Body of pancreas (tissue), 4 donors: ENCODE results near the gene SYNE2. TPM values are rescaled to one million over a fixed set of nuclear protein-coding genes. Genes with fewer than 3 reads are reported as not detected.

ENCODE experiments used
- ATAC-seq: fragments of 150-250 bp; one replicate; pipeline ENCODE4 v1.9.1; 2016
- DNase-seq, 4 donors: peaks; one replicate each; pipeline ENCODE4 v3.0.0-alpha.2; 2019
- H3K27ac ChIP-seq, 4 donors: fragments of 200-600 bp; sonication (generic); 1 replicate in 3 of 4; 2 replicates in 1 of 4; pipeline versions ENCODE4 v1.5.1 to v1.6.1; 2016 to 2019; ENCODE audit warnings: mild to moderate bottlenecking in 1 of 4, mixed read lengths in 1 of 4, moderate library complexity in 1 of 4
- H3K27me3 ChIP-seq, 2 donors: fragments of 200-600 bp; sonication (generic); one replicate each; pipeline ENCODE4 v1.6.0; 2016; ENCODE audit warnings: mild to moderate bottlenecking in 1 of 2
- H3K36me3 ChIP-seq, 2 donors: fragments of 200-600 bp; sonication (generic); replicated peaks in 1 of 2; 2 replicates each; pipeline ENCODE4 v1.5.1; 2016; ENCODE audit warnings: low read depth in 2 of 2; ENCODE audit not compliant: insufficient read depth in 1 of 2
- H3K4me1 ChIP-seq: fragments of 200-600 bp; sonication (generic); one replicate; pipeline ENCODE4 v1.6.0; 2016
- H3K4me3 ChIP-seq, 2 donors: fragments of 200-600 bp; sonication (generic); 1 replicate in 1 of 2; 2 replicates in 1 of 2; pipeline ENCODE4 v1.5.1; 2016 to 2019
- H3K9me3 ChIP-seq, 3 donors: fragments of 200-600 bp; sonication (generic); 1 replicate in 2 of 3; 2 replicates in 1 of 3; pipeline ENCODE4 v1.5.1; 2016
- CTCF ChIP-seq, 7 experiments: fragments of 450-650 bp in 4 of 7; fragments of 200-600 bp in 3 of 7; sonication (generic) in 3 of 7; IDR thresholded peaks; one replicate each; pipeline ENCODE4 v1.5.1; 2016 to 2019; ENCODE audit warnings: antibody characterized with exemption in 7 of 7
- POLR2A ChIP-seq, 3 donors: fragments of 450-650 bp; IDR thresholded peaks; one replicate each; pipeline ENCODE4 v1.6.1; 2016; ENCODE audit warnings: antibody characterized with exemption in 3 of 3, mild to moderate bottlenecking in 2 of 3
- WGBS, 2 donors: methylation state at CpG; one replicate each; pipeline ENCODE4 v1.1.5; 2017; 5-methylcytosine and 5-hydroxymethylcytosine counted together
- intact Hi-C: fragments of 100-400 bp; cut with DNase I; formaldehyde crosslinking; loops from one replicate; pipeline ENCODE4 v1.15.1; 2023
- microRNA counts, 2 donors: library from miRNA; unstranded; fragments of <30 nt; microRNA quantifications; one replicate each; lab custom pipeline; 2017
- microRNA-seq, 2 donors: library from miRNA; unstranded; fragments of <30 nt; microRNA quantifications; one replicate each; pipeline ENCODE4, GENCODE V29; 2016; ENCODE audit warnings: borderline number of aligned reads in 2 of 2, borderline replicate concordance in 2 of 2
- small RNA-seq: library from RNA; depleted of rRNA; stranded (forward); fragments of <200 nt; gene quantifications from one replicate; pipeline ENCODE3, GENCODE V24; 2016
- total RNA-seq, 2 donors: library from RNA; depleted of rRNA; stranded (reverse); fragments of >200 nt; gene quantifications; one replicate each; pipeline ENCODE4 v1.1.0, GENCODE V29; 2016

Gene SYNE2
- total RNA-seq, 2 donors from 2014 or later = 163 to 240 TPM

- 91 to 92% methylated on average over 17 to 21 of the region's 21 CpGs for WGBS, 2 donors
- H3K36me3 ChIP-seq = no peaks in the 10 kb centered on the region
- intact Hi-C loops = no loop called here
Measured at GRCh38 chr14:64260418-64260817, 407.6 kb downstream of the SYNE2 start.

GRCh38 chr14:64265222-64265621 lies 412.4 kb downstream of the SYNE2 start:
- no peak overlapping the region for H3K4me3 ChIP-seq
- 91 to 100% methylated on average over 1 of the region's 1 CpG for WGBS, 2 donors
- H3K9me3 ChIP-seq = no peaks in the 10 kb centered on the region
- no peaks in the 10 kb centered on the region for H3K36me3 ChIP-seq
- H3K27ac ChIP-seq = no peak overlapping the region
- H3K4me1 ChIP-seq = no peaks in the 10 kb centered on the region
- TF ChIP-seq POLR2A (IDR thresholded peaks at IDR 0.05) = no peak
- no peak for TF ChIP-seq CTCF (IDR thresholded peaks at IDR 0.05)
- H3K27me3 ChIP-seq = no peaks in the 10 kb centered on the region
- intact Hi-C loops = no loop called here
- no peak for ATAC-seq
- DNase-seq = no peak

More at GRCh38 chr14:64260418-64260817, 407.6 kb downstream of the SYNE2 start:
- no peaks in the 10 kb centered on the region for H3K4me1 ChIP-seq
- H3K4me3 ChIP-seq = no peak overlapping the region
- H3K9me3 ChIP-seq = no peaks in the 10 kb centered on the region
- no peak overlapping the region for H3K27ac ChIP-seq
- DNase-seq = no peak
- no peaks in the 10 kb centered on the region for H3K27me3 ChIP-seq
- no peak for ATAC-seq
- TF ChIP-seq POLR2A (IDR thresholded peaks at IDR 0.05) (no peak), CTCF (IDR thresholded peaks at IDR 0.05) (no peak)

GRCh38 chr14:64266239-64266638 lies 413.4 kb downstream of the SYNE2 start:
- H3K9me3 ChIP-seq = no peaks in the 10 kb centered on the region
- TF ChIP-seq POLR2A (IDR thresholded peaks at IDR 0.05) (no peak), CTCF (IDR thresholded peaks at IDR 0.05) (no peak)
- no peak overlapping the region for H3K27ac ChIP-seq
- no peaks in the 10 kb centered on the region for H3K27me3 ChIP-seq
- no peaks in the 10 kb centered on the region for H3K36me3 ChIP-seq
- 59 to 68% methylated on average over 2 of the region's 2 CpGs for WGBS, 2 donors
- DNase-seq = no peak
- H3K4me1 ChIP-seq = no peaks in the 10 kb centered on the region
- intact Hi-C loops = no loop called here
- H3K4me3 ChIP-seq = no peak overlapping the region
- ATAC-seq = no peak

GRCh38 chr14:64272019-64272418 lies 419.2 kb downstream of the SYNE2 start:
- Histone ChIP-seq H3K36me3 (no peaks in the 10 kb centered on the region), H3K9me3 (no peaks in the 10 kb centered on the region), H3K4me1 (no peaks in the 10 kb centered on the region), H3K27ac (no peak overlapping the region), H3K4me3 (no peak overlapping the region), H3K27me3 (no peaks in the 10 kb centered on the region)
- DNase-seq (no peak), ATAC-seq (no peak)
- TF ChIP-seq CTCF (IDR thresholded peaks at IDR 0.05) (no peak), POLR2A (IDR thresholded peaks at IDR 0.05) (no peak)
- intact Hi-C loops = no loop called here

MicroRNAs encoded within 50 kb of the gene (microRNA counts, 767-probe panel; counts per million panel counts)
- 0 to 736 counts per million in 2 donors for microRNA hsa-miR-548h-5p (lab: Ali Mortazavi, UCI)

Small RNAs within 50 kb of the gene (microRNA-seq; reads per million reads assigned to microRNA genes)
- gene MIR548H1 = 0 reads per million in 2 donors

Small RNAs within 50 kb of the gene (small RNA-seq; reads per million reads assigned to genes)
- gene MIR548H1 = not detected
- gene RF00019 = not detected
- gene RPS28P1 = not detected

Other genes starting within 250 kb of the SYNE2 start
- gene WDR89, start 211.1 kb upstream of the SYNE2 start, total RNA-seq = 1 to 10 TPM; 2.6 to 7.3 TPM
- 10 to 100 TPM; 23.1 to 24.4 TPM for gene SGPP1, start 124.9 kb upstream of the SYNE2 start, total RNA-seq